ENCODE results near the gene MT1A.

MT1A gene

DNA sequence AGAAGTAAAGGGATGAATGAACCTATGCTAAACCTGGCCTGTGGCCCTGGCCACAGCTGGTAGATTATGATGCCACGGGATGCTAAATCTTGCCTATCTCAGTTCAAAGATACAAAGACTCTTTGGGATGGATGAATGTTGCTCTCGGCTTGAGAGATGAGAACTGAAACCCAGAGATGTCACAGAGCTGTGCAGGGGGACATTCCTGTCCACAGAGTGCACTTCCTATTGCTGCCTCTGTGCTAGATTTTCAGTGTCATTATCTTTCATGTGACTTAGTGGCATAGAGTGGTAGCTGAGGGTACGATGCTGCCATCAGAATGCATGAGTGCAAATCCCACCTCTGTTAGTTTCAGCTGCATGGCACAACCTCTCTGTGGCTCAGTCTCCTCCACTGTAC is 8.3 kb upstream of the MT1A start:
- DNase-seq (ENCODE audit: low read depth in 2 of 2, low spot score in 1 of 2) = no peak

GRCh38 chr16:56631197-56631596 is 7.3 kb upstream of the MT1A start:
- DNase-seq (ENCODE audit: low read depth in 2 of 2, low spot score in 1 of 2) = no peak

DNA sequence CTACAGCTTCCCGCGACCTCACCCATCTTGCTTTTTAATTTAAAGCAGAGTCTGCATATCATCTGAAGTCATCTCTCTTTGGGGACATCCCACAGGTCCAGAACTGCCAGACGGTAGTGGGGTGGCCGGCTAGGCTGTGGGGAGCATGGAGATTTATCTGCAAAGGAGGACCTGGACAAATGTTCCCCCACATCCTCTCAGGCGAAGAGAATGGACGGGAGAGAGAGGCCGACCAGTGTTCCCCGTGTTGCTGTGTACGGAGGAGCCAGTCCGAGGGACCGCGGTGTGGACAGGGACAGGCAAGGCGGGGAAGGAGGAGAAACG is 6.7 kb upstream of the MT1A start:
- no peak for DNase-seq (ENCODE audit: low read depth in 2 of 2, low spot score in 1 of 2)

- no peak for DNase-seq (ENCODE audit: low read depth in 2 of 2, low spot score in 1 of 2)
Measured at GRCh38 chr16:56632156-56632847, 6.2 kb upstream of the MT1A start, which contains the start of gene MT1M. MT1M (plus strand) TSS chr16:56632659; CDS start chr16:56632732, 73 bp downstream.

DNA sequence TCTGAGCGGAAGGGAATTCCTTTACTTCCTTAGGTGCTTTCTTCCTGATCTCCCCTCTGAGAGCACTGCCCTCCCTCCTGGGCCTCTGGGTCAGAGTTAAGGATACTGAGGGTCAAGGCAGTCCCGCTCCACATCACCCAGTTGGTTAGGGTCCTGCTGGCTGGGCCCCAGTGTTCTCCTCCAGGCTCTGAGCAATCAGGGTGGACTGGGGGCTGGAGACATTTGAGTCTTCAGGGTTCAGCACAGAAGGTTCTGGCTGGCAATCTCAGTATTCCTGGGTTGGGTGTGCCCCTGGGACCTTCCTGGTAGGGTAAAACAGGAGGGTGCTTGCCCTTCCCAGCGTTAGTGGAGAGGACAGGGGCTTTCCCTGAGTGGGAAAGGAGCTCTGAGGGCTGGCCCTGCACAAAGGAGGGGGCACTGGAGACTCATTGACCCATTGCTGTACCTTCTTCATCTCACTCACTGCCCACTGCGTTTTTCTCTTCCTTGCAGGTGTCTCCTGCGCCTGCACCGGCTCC is 5.6 kb upstream of the MT1A start:
- DNase-seq (ENCODE audit: low read depth in 2 of 2, low spot score in 1 of 2) = no peak

GRCh38 chr16:56633535-56633934 is 4.9 kb upstream of the MT1A start:
- no peak for DNase-seq (ENCODE audit: low read depth in 2 of 2, low spot score in 1 of 2)

GRCh38 chr16:56634715-56635440 is 3.6 kb upstream of the MT1A start:
- DNase-seq (ENCODE audit: low read depth in 2 of 2, low spot score in 1 of 2) = no peak

GRCh38 chr16:56635441-56635967 is 3.0 kb upstream of the MT1A start:
- no peak for DNase-seq (ENCODE audit: low read depth in 2 of 2, low spot score in 1 of 2)

GRCh38 chr16:56636616-56637413 is 1.7 kb upstream of the MT1A start:
- no peak for DNase-seq (ENCODE audit: low read depth in 2 of 2, low spot score in 1 of 2)

DNA sequence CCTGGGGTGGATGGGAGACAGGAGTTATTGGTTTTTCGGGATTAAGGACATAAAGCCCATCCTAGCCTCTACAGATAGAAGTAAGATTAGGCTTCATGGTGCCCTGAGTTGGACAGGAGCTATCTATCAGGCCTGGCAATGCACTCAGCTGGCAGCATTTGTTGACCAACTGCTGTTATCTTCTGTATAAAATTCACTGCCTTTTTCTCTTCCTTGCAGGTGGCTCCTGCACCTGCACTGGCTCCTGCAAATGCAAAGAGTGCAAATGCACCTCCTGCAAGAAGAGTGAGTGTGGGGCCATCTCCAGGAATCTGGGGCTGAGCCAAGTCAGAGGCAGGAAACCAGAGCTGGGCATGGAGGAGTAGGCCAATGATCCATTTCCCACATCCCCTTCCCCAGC is 579 bp downstream of the MT1A start:
- DNase-seq (ENCODE audit: low read depth in 2 of 2, low spot score in 1 of 2) = no peak

DNA sequence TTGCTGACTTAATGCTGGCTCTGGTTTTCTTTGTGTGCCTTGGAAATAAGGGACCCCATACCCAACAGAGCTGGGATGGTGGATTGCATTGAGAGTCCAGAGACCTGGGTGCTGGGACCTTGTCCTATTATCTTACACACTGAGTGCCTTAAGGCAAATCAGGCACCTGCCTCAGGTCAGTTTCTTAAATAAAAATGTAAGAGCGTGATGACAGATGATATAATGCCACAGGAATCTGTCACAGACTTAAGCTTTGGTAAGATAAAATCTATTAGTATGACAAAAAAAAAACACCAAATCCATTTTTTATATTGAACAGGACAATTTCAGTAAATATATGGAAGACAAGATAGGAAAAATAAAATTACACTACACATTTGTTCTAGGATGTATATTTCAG is 1.6 kb downstream of the MT1A start:
- DNase-seq (ENCODE audit: low read depth in 2 of 2, low spot score in 1 of 2) = no peak

DNA sequence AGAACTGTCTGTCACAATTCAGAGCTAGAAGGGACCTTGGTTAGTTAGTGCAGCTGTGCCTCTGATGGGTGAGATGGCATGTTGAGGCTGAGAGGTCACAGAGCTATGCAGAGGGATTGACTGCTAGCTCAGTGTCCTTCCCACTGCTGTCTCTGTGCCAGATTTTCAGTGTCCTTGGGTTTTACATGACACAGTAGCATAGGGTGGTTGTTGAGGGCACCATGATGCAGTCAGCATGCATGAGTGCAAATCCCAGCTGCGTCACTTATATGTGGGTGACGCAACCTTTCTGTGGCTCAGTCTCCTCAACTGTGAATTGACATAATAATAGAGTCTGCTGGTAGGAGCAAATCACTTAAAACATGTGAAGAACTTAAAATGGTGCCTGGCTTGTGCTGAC is 2.7 kb downstream of the MT1A start:
- DNase-seq (ENCODE audit: low read depth in 2 of 2, low spot score in 1 of 2) = no peak

- peak; percentile 42 for DNase-seq (ENCODE audit: low read depth in 2 of 2, low spot score in 1 of 2)
Measured at GRCh38 chr16:56643080-56643778, 4.8 kb downstream of the MT1A start.

- DNase-seq (ENCODE audit: low read depth in 2 of 2, low spot score in 1 of 2) = no peak
Measured at GRCh38 chr16:56643833-56644232, 5.4 kb downstream of the MT1A start.

GRCh38 chr16:56645311-56645710 is 6.8 kb downstream of the MT1A start:
- DNase-seq (ENCODE audit: low read depth in 2 of 2, low spot score in 1 of 2) = no peak

GRCh38 chr16:56645838-56646237 is 7.4 kb downstream of the MT1A start:
- DNase-seq (ENCODE audit: low read depth in 2 of 2, low spot score in 1 of 2) = no peak

GRCh38 chr16:56647641-56648431 is 9.4 kb downstream of the MT1A start:
- no peak for DNase-seq (ENCODE audit: low read depth in 2 of 2, low spot score in 1 of 2)

GRCh38 chr16:56649271-56649670 is 10.8 kb downstream of the MT1A start:
- no peak for DNase-seq (ENCODE audit: low read depth in 2 of 2, low spot score in 1 of 2)

DNA sequence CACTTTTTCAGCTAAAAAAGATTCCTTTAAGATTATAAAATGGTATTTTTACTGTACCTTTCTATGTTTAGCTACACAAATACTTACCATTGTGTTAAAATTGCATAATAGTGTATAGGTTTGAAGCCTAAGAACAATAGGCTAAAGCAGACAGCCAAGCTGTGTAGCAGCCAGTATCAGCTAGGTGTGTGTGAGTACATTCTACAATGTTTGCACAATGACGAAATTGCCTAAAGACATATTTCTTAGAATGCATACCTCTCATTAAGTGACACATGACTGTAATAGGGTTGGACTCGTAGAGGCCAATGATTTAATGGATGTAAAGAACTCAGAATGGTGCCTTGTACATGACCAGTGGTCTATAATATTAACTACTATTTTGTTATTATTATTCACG is 11.4 kb downstream of the MT1A start:
- no peak for DNase-seq (ENCODE audit: low read depth in 2 of 2, low spot score in 1 of 2)

DNA sequence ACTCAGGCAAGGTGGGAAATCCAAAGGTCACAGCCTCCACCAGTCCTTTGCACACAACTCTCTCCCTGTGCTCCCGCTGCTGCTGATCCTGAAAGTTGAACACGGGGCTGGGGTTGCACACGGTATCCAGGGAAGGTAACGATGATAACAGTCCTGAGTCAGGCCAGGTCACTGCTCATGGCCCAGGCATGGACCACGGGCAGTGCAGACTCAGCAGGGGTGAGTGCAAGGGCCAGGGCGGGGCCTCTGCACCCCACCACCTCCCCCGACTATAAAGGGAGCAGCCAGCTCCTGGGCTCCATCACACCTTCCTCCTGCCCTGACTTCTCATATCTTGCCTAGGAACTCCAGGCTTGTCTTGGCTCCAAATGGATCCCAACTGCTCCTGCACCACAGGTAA is 13.1 kb downstream of the MT1A start, which contains the start of gene MT1B:
Gene MT1B, plus strand, starts transcription at position 301 of the 400 bp plus-strand sequence. Its CDS starts 68 bp downstream, at position 369.
- no peak for DNase-seq (ENCODE audit: low read depth in 2 of 2, low spot score in 1 of 2)

All from stimulated activated CD8-positive, alpha-beta memory T cell treated with anti-CD3 and anti-CD28 coated beads, Interleukin-4, amount 100 ng/mL, for 1 hour (primary cell).